ENCODE measurements around the gene ZNF48.

DNA sequence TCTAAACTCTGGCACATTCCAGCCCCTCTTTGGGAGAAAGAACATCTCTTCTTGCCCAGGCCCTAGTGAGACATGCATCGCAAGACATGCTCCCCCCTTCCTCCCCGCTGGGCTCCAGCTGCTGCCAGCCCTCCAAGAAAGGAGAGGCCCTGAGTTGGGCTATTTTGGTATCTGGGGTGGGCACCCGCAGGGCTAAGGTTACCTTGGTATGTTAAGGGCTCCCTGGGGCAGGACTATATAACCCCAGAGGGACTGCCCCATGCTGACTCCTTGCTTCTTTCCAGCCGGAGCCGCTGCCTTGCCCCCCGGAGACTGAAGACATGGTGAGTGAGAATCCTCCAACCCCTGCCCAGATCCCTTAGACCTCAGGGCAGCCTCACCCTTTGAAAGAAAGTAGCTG lies 20.7 kb upstream of the ZNF48 start, which contains the start of gene MYL11:
- TF ChIP-seq, protein P1, sequence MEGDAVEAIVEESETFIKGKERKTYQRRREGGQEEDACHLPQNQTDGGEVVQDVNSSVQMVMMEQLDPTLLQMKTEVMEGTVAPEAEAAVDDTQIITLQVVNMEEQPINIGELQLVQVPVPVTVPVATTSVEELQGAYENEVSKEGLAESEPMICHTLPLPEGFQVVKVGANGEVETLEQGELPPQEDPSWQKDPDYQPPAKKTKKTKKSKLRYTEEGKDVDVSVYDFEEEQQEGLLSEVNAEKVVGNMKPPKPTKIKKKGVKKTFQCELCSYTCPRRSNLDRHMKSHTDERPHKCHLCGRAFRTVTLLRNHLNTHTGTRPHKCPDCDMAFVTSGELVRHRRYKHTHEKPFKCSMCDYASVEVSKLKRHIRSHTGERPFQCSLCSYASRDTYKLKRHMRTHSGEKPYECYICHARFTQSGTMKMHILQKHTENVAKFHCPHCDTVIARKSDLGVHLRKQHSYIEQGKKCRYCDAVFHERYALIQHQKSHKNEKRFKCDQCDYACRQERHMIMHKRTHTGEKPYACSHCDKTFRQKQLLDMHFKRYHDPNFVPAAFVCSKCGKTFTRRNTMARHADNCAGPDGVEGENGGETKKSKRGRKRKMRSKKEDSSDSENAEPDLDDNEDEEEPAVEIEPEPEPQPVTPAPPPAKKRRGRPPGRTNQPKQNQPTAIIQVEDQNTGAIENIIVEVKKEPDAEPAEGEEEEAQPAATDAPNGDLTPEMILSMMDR (IDR thresholded peaks at IDR 0.05 in 4 of 5, conservative IDR thresholded peaks at IDR 0.05 in 1 of 5) = no peak
- TF ChIP-seq POLR2A (IDR thresholded peaks at IDR 0.05) = no peak

All from gastrocnemius medialis (tissue), 4 donors.